ENCODE measurements around the gene AIM2.

Gene AIM2

DNA sequence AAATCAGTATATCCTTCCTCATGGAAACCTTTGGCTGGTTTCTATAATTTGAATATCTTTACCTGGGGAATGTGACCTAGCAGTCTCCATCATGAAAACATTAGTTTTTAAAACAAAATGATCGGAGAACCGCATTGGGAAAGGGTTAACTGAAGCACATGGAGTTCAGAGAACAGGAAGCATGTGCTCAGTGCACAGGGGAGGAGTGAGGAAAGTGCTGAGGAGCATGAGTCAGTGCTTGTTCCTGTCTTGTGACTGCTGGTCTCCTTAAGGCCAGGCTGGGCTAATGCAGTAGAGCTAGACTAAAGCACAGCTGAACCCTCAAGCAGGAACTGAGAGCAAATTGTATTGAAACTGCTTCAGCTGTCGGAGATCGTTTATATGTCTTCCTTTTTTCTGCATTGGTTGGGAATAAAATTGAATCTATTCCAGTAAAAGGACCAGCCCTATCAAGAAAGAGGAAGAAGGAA is 61.1 kb downstream of the AIM2 start:
- no peak for DNase-seq (ENCODE audit: low read depth, low spot score)

DNA sequence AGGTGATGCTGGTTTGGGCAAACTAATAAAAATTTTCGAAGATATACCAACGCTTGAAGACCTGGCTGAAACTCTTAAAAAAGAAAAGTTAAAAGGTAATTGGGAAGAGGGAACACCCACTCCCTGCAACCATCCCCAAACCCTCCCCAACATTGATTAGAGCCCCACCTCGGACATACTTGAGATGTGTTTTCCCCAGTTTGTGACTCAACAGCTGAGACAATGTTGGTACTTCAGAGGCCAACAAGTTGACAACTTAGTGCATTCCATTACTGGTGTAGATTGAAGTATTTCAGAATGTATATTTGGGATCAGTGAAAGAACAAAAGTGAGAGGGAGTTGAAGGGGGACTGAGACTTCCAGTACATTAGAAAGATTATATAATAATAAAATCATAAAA is 61.7 kb downstream of the AIM2 start:
- no peak for DNase-seq (ENCODE audit: low read depth, low spot score)

DNA sequence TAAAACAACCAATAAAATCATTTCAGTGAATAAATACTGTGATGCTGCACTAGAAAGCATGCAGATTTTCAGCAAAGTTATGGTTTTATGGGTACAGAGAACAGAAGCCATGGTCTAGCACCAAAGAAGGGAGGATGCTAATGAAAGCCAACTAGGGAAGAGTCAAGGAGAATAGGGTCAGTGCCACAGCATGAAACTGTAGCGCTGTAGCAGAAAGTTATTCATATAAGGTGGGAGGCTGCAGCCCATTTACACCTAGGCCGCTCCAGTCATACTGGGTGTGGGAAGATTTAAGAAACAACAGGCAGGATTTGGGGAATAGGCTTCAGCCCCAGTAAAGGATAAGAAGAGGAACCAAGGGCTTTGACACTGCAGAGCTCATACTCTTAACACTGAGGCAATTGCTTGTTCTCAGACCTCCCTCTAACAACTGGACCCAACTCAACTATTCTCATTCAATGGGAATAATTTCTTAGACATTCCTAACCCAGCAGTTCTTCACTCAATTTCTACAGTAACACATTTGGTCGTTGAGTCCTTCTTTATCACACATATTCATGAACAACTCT is 62.5 kb downstream of the AIM2 start:
- DNase-seq (ENCODE audit: low read depth, low spot score), result no peak

DNA sequence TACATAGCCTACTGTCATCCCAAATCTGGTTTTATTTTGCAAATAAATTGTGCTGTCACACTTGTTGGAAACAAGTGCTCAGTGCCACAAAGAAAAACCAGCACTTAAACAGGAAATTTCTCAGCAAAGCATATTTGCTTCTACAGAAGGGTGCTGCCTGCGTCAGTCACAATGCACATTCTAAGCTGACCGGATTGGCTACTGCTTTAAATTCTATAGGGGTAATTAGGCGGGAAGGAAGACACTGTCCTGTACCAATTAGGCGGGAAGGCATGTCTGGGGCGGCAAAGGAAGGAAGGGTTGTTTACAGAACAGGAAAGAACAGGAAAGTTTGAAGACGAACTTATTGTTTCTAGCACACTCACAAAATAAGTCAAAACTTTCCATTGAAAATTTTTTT is 64.1 kb downstream of the AIM2 start:
- DNase-seq (ENCODE audit: low read depth, low spot score), result no peak

Measured in smooth muscle cell of the brain vasculature (primary cell).